Mesendoderm (in vitro differentiated cells): ENCODE measurements around the gene KCNJ15.

ENCODE experiments used
- DNase-seq: peaks from one replicate; pipeline ENCODE4 v3.0.0; 2013
- H2AK5ac ChIP-seq: 2 replicates; pipeline ENCODE4 v1.6.1; 2013; ENCODE audit warnings: low read length, inconsistent platforms
- H2BK120ac ChIP-seq: 2 replicates; pipeline ENCODE4 v1.6.1; 2013; ENCODE audit warnings: low read depth, mild to moderate bottlenecking, low read length, moderate library complexity, mixed read lengths
- H2BK15ac ChIP-seq: replicated peaks from 2 replicates; pipeline ENCODE4 v1.6.1; 2013; ENCODE audit warnings: low read depth, mild to moderate bottlenecking, moderate library complexity
- H2BK5ac ChIP-seq: 2 replicates; pipeline ENCODE4 v1.6.1; 2013; ENCODE audit warnings: low read length, inconsistent platforms
- H3K18ac ChIP-seq: 2 replicates; pipeline ENCODE4 v1.6.1; 2013; ENCODE audit warnings: mild to moderate bottlenecking, low read length, mixed read lengths
- H3K23ac ChIP-seq: one replicate; pipeline ENCODE4 v1.6.1; 2013; ENCODE audit warnings: low read length
- H3K27ac ChIP-seq: 2 replicates; pipeline ENCODE4 v1.5.1; 2013; ENCODE audit warnings: low read depth, mild to moderate bottlenecking, inconsistent platforms, low read length, moderate library complexity
- H3K27me3 ChIP-seq: 2 replicates; pipeline ENCODE4 v1.6.1; 2013; ENCODE audit warnings: low read length, control low read depth, mild to moderate bottlenecking, inconsistent platforms; ENCODE audit not compliant: insufficient read depth, poor library complexity
- H3K36me3 ChIP-seq: 2 replicates; pipeline ENCODE4 v1.6.1; 2013; ENCODE audit warnings: low read length, inconsistent platforms; ENCODE audit not compliant: control insufficient read depth, insufficient read depth
- H3K4ac ChIP-seq: one replicate; pipeline ENCODE4 v1.6.1; 2013; ENCODE audit warnings: low read depth, mild to moderate bottlenecking, low read length, moderate library complexity
- H3K4me1 ChIP-seq: 2 replicates; pipeline ENCODE4 v1.6.1; 2013; ENCODE audit warnings: low read depth, low read length, inconsistent platforms; ENCODE audit not compliant: control insufficient read depth
- H3K4me2 ChIP-seq: 2 replicates; pipeline ENCODE4 v1.6.1; 2013; ENCODE audit warnings: low read length
- H3K4me3 ChIP-seq: 2 replicates; pipeline ENCODE4 v1.5.1; 2013; ENCODE audit warnings: mild to moderate bottlenecking, low read length
- H3K56ac ChIP-seq: one replicate; pipeline ENCODE4 v1.6.1; 2013; ENCODE audit warnings: low read length
- H3K79me1 ChIP-seq: 2 replicates; pipeline ENCODE4 v1.6.1; 2013; ENCODE audit warnings: low read length, inconsistent platforms
- H3K79me2 ChIP-seq: 2 replicates; pipeline ENCODE4 v1.6.1; 2013; ENCODE audit warnings: mild to moderate bottlenecking, low read length; ENCODE audit not compliant: control insufficient read depth, insufficient read depth
- H3K9ac ChIP-seq: 2 replicates; pipeline ENCODE4 v1.6.1; 2013; ENCODE audit warnings: low read length, inconsistent platforms
- H4K5ac ChIP-seq: one replicate; pipeline ENCODE4 v1.6.1; 2013; ENCODE audit warnings: low read length
- H4K8ac ChIP-seq: one replicate; pipeline ENCODE4 v1.6.1; 2013; ENCODE audit warnings: low read depth, mild to moderate bottlenecking, control low read depth, low read length, moderate library complexity
- WGBS: extraction: QIAGEN DNeasy Blood & Tissue Kit; methylation state at CpG from one replicate; pipeline ENCODE4 v1.1.7; 2013; ENCODE audit warnings: low lambda C conversion rate, missing lambda C conversion rate; ENCODE audit not compliant: insufficient coverage; ENCODE audit errors: extremely low coverage; 5-methylcytosine and 5-hydroxymethylcytosine counted together

Gene KCNJ15

DNA sequence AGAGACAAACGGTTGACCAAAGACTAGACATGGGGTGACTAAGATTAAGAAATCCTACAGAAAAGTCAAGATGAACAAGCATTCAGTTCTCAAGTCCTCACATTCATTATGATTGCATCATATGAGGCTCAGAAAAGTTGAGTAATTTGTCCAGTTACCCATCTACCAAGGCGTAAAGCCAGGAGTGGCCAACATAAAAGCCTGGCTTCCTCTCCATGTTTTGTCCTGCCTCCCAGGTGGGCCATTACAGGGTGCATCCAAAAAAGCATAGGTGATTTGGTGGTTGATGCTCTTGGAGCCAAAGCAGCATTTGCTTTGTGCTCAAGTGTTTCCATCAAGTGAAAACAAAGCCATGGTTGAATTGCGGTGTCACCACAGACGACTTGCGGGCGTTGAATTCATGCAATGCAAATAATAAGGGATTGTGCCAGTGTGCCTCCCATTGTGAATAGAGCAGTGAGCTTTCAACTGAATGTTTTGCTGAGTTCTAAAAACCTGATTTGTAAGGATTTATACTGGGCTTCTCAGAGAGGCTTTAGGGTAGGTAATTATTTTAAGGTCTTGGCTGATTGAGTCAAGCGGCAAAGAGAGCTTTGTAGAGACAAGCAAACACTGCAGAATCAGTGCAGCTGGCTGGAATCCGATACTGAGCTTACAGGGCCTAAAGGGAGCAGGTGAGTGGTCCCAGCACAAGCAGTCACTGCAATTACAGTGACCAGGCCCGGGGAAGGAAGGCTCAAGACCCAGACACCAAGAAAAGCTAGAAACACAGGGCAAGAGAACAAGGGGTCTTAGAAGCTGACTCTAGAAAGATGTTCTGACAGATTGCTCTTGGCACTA, 54.1 kb downstream of the KCNJ15 start:
- Histone ChIP-seq H2BK5ac (no peak overlapping the region), H3K56ac (no peak overlapping the region), H2BK15ac (no peak overlapping the region), H3K79me1 (no peaks in the 10 kb centered on the region), H3K9ac (no peak overlapping the region), H3K36me3 (no peaks in the 10 kb centered on the region), H4K5ac (no peak overlapping the region), H2BK120ac (no peak overlapping the region), H3K4me2 (no peak overlapping the region), H3K27me3 (no peaks in the 10 kb centered on the region), H3K4me1 (no peaks in the 10 kb centered on the region), H3K27ac (no peak overlapping the region), H2AK5ac (no peak overlapping the region), H3K79me2 (no peaks in the 10 kb centered on the region), H3K23ac (no peak overlapping the region), H3K4ac (no peak overlapping the region), H3K18ac (no peak overlapping the region), H3K4me3 (no peak overlapping the region), H4K8ac (no peak overlapping the region)
- no CpG with 5 or more reads among the region's 9 CpGs for WGBS
- DNase-seq, result no peak

DNA sequence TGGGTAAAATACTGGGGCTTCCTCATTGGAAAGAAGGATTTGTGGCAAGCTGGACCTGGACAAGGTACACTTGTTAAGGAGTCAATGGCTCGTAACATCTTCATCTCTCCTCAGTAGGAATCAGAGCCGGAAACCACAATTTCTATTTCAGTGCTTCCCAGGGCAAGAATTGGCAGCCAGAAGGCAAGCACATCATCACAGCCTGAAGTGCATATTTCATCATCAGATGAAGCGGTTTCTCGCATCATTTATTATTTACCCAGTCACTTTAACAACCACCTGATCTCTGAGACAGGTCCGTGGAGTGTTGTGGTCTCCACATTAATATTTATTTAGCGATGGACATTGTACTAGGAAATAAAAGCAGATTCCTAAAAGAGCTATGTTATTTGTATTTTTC, 55.0 kb downstream of the KCNJ15 start:
- no peak overlapping the region for H3K4ac ChIP-seq
- H4K8ac ChIP-seq, result no peak overlapping the region
- no peak overlapping the region for H3K4me3 ChIP-seq
- H3K36me3 ChIP-seq, result no peaks in the 10 kb centered on the region
- H3K27ac ChIP-seq, result no peak overlapping the region
- no CpG with 5 or more reads among the region's 6 CpGs for WGBS
- no peaks in the 10 kb centered on the region for H3K79me2 ChIP-seq
- no peak overlapping the region for H4K5ac ChIP-seq
- no peaks in the 10 kb centered on the region for H3K4me1 ChIP-seq
- H2AK5ac ChIP-seq, result no peak overlapping the region
- H3K23ac ChIP-seq, result no peak overlapping the region
- DNase-seq, result no peak
- H3K56ac ChIP-seq, result no peak overlapping the region
- H2BK120ac ChIP-seq, result no peak overlapping the region
- H3K18ac ChIP-seq, result no peak overlapping the region
- H3K79me1 ChIP-seq, result no peaks in the 10 kb centered on the region
- no peak overlapping the region for H2BK5ac ChIP-seq
- H2BK15ac ChIP-seq, result no peak overlapping the region
- no peaks in the 10 kb centered on the region for H3K27me3 ChIP-seq
- no peak overlapping the region for H3K9ac ChIP-seq
- no peak overlapping the region for H3K4me2 ChIP-seq

DNA sequence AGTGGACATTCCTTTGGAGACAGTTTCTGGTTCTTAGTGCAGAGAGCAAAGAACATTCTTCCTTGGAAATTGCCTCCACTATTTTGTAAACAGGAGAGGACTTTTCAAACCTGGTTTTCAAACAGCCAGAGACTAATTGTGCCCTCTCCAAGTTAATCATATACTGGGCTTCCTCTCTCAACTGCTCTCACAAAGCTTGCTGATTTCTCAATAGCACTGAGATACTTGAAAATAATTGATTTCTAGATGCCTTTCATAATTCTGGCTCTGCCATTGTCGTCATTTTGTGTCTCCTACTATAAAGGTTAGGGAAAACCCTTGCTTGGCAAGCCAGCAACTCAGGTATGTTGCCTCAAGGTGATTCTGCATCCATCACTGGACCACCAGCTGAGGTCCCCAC, 56.0 kb downstream of the KCNJ15 start:
- DNase-seq, result no peak
- no peak overlapping the region for H3K4ac ChIP-seq
- H2BK5ac ChIP-seq, result no peak overlapping the region
- no peaks in the 10 kb centered on the region for H3K27me3 ChIP-seq
- H4K5ac ChIP-seq, result no peak overlapping the region
- H3K4me3 ChIP-seq, result no peak overlapping the region
- H3K4me1 ChIP-seq, result no peaks in the 10 kb centered on the region
- WGBS, result no CpG with 5 or more reads among the region's 1 CpG
- H2BK15ac ChIP-seq, result no peak overlapping the region
- H3K9ac ChIP-seq, result no peak overlapping the region
- no peak overlapping the region for H2AK5ac ChIP-seq
- H3K27ac ChIP-seq, result no peak overlapping the region
- H3K56ac ChIP-seq, result no peak overlapping the region
- H2BK120ac ChIP-seq, result no peak overlapping the region
- no peak overlapping the region for H3K18ac ChIP-seq
- H4K8ac ChIP-seq, result no peak overlapping the region
- H3K23ac ChIP-seq, result no peak overlapping the region
- no peak overlapping the region for H3K4me2 ChIP-seq
- H3K79me1 ChIP-seq, result no peaks in the 10 kb centered on the region
- no peaks in the 10 kb centered on the region for H3K79me2 ChIP-seq
- H3K36me3 ChIP-seq, result no peaks in the 10 kb centered on the region

DNA sequence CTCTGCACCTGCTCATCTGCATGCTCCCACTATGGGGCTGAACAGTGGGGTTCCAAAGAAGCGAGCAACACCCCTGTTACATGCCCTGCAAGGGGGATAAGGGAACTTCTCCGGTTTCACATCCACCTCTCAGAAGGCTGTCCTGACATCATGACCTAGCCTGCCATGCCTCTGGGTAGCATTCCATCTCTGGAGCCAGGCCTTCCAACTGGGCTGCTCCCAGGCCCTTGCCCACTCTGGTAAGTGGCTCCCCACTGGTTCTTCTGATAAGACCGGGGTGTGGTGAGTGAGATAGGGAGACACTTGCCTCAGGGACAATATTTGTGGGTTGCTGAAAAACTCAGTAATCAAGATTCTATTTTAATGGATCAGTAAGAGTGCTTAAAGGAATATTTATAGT, 57.8 kb downstream of the KCNJ15 start:
- no peaks in the 10 kb centered on the region for H3K79me2 ChIP-seq
- H3K9ac ChIP-seq, result no peak overlapping the region
- no peak overlapping the region for H3K4me2 ChIP-seq
- no peak overlapping the region for H4K5ac ChIP-seq
- no peak overlapping the region for H2BK120ac ChIP-seq
- no peak overlapping the region for H2BK15ac ChIP-seq
- no peak overlapping the region for H3K27ac ChIP-seq
- no peak overlapping the region for H2BK5ac ChIP-seq
- H3K36me3 ChIP-seq, result no peaks in the 10 kb centered on the region
- no peak overlapping the region for H4K8ac ChIP-seq
- no peak overlapping the region for H2AK5ac ChIP-seq
- H3K56ac ChIP-seq, result no peak overlapping the region
- H3K79me1 ChIP-seq, result no peaks in the 10 kb centered on the region
- no CpG with 5 or more reads among the region's 3 CpGs for WGBS
- H3K4me1 ChIP-seq, result no peaks in the 10 kb centered on the region
- no peak overlapping the region for H3K4ac ChIP-seq
- no peak overlapping the region for H3K18ac ChIP-seq
- H3K4me3 ChIP-seq, result no peak overlapping the region
- peak; percentile 66 for DNase-seq
- no peak overlapping the region for H3K23ac ChIP-seq
- no peaks in the 10 kb centered on the region for H3K27me3 ChIP-seq

DNA sequence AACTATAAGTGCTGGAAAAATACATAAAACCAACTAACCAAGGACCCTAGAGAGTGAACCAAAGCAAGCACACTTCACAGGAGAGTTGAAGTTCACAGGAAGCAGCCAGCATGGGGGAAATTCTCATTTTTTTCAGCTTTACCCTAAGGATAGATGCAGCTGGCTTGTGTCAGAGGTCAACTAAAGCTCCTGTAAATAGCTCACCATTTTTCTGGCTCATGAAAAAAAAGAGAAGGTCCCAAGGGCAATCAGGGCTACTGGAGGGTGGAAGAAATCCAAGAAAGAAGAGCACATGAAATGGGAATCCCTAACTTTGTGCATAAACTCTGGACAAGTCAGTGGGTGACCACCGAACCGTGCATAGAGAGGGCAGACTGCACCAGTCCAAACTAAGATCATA, 58.3 kb downstream of the KCNJ15 start:
- WGBS, result no CpG with 5 or more reads among the region's 2 CpGs
- H3K4me3 ChIP-seq, result no peak overlapping the region
- H3K23ac ChIP-seq, result no peak overlapping the region
- H3K79me2 ChIP-seq, result no peaks in the 10 kb centered on the region
- no peaks in the 10 kb centered on the region for H3K36me3 ChIP-seq
- H2AK5ac ChIP-seq, result no peak overlapping the region
- no peak overlapping the region for H3K4ac ChIP-seq
- no peak overlapping the region for H2BK15ac ChIP-seq
- no peaks in the 10 kb centered on the region for H3K79me1 ChIP-seq
- no peak overlapping the region for H4K5ac ChIP-seq
- H3K56ac ChIP-seq, result no peak overlapping the region
- H3K27ac ChIP-seq, result no peak overlapping the region
- H3K4me2 ChIP-seq, result no peak overlapping the region
- no peaks in the 10 kb centered on the region for H3K4me1 ChIP-seq
- no peaks in the 10 kb centered on the region for H3K27me3 ChIP-seq
- no peak overlapping the region for H3K9ac ChIP-seq
- H4K8ac ChIP-seq, result no peak overlapping the region
- no peak for DNase-seq
- H2BK5ac ChIP-seq, result no peak overlapping the region
- H2BK120ac ChIP-seq, result no peak overlapping the region
- H3K18ac ChIP-seq, result no peak overlapping the region

DNA sequence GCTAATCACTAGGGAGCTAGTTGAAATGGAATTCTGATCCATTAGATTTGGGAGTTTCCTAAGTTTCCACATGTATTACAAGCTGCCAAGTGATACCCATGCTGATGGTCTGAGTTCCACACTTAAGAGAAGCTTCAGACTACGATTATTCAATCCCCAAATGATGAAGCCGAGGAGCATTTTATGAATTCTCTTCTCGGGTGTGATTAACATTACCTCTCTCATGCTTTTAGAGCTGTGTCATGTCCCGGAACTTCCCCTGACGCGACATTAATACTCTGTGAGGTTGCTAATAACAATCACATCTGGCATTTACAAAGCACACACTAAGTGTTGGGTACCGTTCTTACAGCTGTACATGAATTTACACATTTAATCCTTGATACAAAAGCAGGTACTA, 63.0 kb downstream of the KCNJ15 start:
- no peak overlapping the region for H4K8ac ChIP-seq
- H3K4me3 ChIP-seq, result no peak overlapping the region
- no peak overlapping the region for H3K27ac ChIP-seq
- no peak overlapping the region for H3K9ac ChIP-seq
- no peak overlapping the region for H3K56ac ChIP-seq
- no peaks in the 10 kb centered on the region for H3K79me1 ChIP-seq
- H2AK5ac ChIP-seq, result no peak overlapping the region
- no peak overlapping the region for H3K18ac ChIP-seq
- no peaks in the 10 kb centered on the region for H3K36me3 ChIP-seq
- no peak overlapping the region for H2BK120ac ChIP-seq
- H2BK5ac ChIP-seq, result no peak overlapping the region
- H3K4me1 ChIP-seq, result peaks cover 7% of the 10 kb centered on the region
- no peak overlapping the region for H3K23ac ChIP-seq
- H3K4ac ChIP-seq, result no peak overlapping the region
- no peak overlapping the region for H4K5ac ChIP-seq
- H3K27me3 ChIP-seq, result no peaks in the 10 kb centered on the region
- no peak for DNase-seq
- WGBS, result no CpG with 5 or more reads among the region's 7 CpGs
- H2BK15ac ChIP-seq, result no peak overlapping the region
- H3K4me2 ChIP-seq, result no peak overlapping the region
- no peaks in the 10 kb centered on the region for H3K79me2 ChIP-seq
